Measurements from ENCODE around the gene CERT1.
"Not testable (repeated sequence)": the region's sequence is repeated elsewhere in the genome, so short reads cannot be mapped to it uniquely, and the experiment has no call there.

- TF ChIP-seq CTCF (conservative IDR thresholded peaks at IDR 0.05; ENCODE audit: low read length); EZH2phosphoT487 (IDR thresholded peaks at IDR 0.05; ENCODE audit: borderline replicate concordance, low read depth, low read length): not testable (repeated sequence)
Measured at GRCh38 chr5:75505112-75505511, 6.3 kb downstream of the CERT1 start.

Measured in OCI-LY7 (cell line).